Measurements from ENCODE around the gene WDR31.

The WDR31 gene

DNA sequence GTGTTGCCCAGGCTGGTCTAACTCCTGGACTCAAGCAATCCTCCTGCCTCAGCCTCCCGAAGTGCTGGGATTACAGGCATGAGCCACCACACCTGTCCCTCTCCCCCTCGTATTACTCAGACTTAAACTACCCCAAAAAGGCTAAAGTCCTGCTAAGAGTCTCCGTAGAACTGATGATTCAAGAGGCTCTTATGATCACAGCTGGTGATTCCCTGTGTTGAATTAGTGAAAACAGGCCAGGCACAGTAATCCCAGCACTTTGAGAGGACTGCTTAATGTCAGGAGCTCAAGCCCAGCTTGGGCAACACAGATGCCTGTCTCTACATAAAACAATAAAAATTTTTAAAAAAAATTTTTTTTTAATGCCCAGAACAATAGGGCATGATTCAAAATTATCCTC lies 73.9 kb downstream of the WDR31 start:
- Histone ChIP-seq H3K27ac (no peak overlapping the region), H3K27me3 (no peaks in the 10 kb centered on the region), H3K9me3 (no peaks in the 10 kb centered on the region), H3K4me1 (no peaks in the 10 kb centered on the region), H3K36me3 (peaks cover 42 to 63% (median 48%) of the 10 kb centered on the region in 3 donors), H3K4me3 (no peak overlapping the region)
- TF ChIP-seq, protein P1, sequence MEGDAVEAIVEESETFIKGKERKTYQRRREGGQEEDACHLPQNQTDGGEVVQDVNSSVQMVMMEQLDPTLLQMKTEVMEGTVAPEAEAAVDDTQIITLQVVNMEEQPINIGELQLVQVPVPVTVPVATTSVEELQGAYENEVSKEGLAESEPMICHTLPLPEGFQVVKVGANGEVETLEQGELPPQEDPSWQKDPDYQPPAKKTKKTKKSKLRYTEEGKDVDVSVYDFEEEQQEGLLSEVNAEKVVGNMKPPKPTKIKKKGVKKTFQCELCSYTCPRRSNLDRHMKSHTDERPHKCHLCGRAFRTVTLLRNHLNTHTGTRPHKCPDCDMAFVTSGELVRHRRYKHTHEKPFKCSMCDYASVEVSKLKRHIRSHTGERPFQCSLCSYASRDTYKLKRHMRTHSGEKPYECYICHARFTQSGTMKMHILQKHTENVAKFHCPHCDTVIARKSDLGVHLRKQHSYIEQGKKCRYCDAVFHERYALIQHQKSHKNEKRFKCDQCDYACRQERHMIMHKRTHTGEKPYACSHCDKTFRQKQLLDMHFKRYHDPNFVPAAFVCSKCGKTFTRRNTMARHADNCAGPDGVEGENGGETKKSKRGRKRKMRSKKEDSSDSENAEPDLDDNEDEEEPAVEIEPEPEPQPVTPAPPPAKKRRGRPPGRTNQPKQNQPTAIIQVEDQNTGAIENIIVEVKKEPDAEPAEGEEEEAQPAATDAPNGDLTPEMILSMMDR (IDR thresholded peaks at IDR 0.05) = no peak
- intact Hi-C loops (cut with DNase I; ENCODE audit: low total_unique reads) = no loop called here
- DNase-seq = no peak

Data from tibial artery (tissue), 4 donors.